Stimulated activated CD8-positive, alpha-beta memory T cell treated with anti-CD3 and anti-CD28 coated beads, Interleukin-12 subunit alpha, Interleukin-12 subunit beta, amount 100 ng/mL, for 4 hours (primary cell): ENCODE results near the gene UBL7.

Experiments used
- DNase-seq: peaks from one replicate; pipeline ENCODE4 v3.0.0-alpha.2; 2020; ENCODE audit warnings: low read depth

Gene UBL7

GRCh38 chr15:74423431-74424257 is 37.3 kb downstream of the UBL7 start:
- DNase-seq: no peak

- DNase-seq: no peak
Measured at GRCh38 chr15:74422652-74423430, 38.1 kb downstream of the UBL7 start.

- DNase-seq: no peak
Measured at GRCh38 chr15:74422265-74422651, 38.7 kb downstream of the UBL7 start.

GRCh38 chr15:74421302-74422245 is 39.4 kb downstream of the UBL7 start:
- no peak for DNase-seq

DNA sequence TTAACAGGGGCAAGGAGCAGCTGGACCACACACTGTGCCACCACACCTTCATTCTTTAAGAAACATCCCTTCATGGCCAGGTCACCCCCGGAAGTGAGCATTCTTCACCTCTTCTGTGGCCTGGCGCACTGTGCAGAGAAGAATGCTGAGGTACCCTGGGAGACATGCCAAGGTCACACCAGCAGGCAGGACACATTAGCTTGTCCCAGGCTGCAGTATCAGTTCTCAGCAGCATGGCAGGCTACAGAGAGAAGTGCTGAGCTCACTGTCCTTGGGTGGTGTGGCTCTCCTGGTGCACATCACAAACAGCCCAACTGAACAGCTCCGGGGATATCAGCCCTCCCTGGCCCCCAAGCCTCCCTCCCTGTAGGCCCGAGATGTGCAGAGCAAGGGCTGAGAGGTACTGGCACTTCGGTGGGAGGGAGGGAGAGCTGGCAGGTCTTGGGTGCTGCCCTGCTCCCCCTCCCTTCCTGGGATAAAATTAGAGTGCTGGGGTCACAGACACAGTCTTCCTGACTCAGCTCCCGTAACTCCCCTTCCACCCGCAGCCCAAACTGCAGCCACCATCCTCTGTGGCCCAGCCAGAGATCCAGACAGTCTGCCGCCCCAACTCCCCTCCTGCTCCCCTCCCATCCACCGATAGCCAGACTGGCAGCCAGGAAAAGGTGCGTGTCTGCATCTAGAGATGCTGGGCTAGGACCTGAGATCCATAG is 40.6 kb downstream of the UBL7 start:
- DNase-seq: no peak

DNA sequence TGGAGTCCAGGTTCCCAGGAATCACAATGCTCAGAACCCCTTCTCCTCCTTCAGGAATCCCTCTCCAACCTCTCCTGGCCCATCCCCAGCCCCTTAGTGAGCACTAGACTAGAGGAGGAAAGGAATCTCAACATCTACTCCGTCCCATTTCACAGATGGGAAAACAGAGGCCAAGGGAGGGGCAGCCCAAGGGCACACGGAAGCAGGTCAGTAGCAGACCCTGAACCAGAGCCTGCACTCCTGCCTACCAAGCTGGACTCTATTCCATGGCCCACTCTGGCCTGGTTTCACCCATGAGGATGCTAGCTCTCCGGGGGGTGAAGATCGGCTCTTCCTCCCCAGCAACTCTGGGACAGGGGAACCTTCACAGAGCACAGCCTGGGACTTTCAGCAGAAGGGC is 41.5 kb downstream of the UBL7 start:
- DNase-seq: no peak

DNA sequence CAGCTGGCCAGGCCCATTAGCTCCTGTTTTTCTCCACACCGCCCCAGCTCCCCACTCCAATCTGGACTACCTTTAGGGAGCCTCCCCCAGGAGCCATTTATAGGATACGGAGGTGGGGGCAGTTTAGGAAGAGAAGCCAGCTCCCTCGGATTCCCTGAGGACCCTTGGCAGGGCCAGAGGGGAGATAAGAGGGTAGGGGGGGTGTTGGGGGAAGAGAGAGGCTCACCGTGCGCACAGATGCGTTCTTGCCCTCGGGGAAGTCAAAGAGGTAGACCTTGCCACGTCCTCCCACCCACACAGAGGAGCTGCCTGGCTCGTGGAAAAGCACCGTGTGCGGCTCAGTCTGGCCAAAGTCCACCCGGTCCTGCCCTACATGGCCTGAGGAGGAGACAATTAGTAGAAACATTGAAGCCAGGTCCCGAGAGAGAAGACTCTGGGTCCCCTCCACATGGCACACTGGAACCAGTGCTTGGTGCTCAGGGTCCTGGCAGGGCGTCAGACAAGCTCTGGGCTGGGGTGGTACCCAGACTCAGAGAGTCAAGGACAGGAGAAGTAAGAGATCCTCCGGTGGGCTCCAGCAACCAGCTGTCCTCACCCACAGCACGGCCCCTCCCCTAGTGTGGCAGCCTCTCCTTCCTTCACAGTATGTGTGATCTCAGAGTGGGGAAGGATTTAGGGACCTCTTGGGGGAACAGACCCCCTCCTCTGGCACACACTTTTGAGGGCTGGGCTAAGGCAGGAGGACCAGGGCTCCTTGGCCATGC is 42.2 kb downstream of the UBL7 start:
- no peak for DNase-seq

GRCh38 chr15:74417670-74418069 is 43.3 kb downstream of the UBL7 start:
- DNase-seq: no peak

DNA sequence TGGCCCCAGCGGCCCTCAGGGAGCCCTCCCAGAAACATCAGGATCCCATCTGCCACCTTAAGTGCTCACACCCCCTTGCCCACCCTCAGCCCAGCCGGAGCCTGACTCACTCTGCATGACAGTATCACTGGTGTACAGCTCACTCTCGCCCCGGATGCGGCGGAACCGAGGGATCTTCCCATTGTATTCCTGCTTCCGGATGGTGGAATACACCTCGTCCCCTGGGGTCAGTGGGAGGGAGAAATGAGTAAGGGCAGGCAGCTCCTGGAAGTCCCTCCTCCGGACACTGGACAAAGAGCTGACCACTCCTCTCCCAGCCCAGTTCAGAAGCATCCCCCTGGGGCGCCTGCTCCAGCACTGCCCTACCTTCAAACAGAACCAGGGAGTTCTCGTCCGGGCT is 43.7 kb downstream of the UBL7 start:
- DNase-seq: no peak

DNA sequence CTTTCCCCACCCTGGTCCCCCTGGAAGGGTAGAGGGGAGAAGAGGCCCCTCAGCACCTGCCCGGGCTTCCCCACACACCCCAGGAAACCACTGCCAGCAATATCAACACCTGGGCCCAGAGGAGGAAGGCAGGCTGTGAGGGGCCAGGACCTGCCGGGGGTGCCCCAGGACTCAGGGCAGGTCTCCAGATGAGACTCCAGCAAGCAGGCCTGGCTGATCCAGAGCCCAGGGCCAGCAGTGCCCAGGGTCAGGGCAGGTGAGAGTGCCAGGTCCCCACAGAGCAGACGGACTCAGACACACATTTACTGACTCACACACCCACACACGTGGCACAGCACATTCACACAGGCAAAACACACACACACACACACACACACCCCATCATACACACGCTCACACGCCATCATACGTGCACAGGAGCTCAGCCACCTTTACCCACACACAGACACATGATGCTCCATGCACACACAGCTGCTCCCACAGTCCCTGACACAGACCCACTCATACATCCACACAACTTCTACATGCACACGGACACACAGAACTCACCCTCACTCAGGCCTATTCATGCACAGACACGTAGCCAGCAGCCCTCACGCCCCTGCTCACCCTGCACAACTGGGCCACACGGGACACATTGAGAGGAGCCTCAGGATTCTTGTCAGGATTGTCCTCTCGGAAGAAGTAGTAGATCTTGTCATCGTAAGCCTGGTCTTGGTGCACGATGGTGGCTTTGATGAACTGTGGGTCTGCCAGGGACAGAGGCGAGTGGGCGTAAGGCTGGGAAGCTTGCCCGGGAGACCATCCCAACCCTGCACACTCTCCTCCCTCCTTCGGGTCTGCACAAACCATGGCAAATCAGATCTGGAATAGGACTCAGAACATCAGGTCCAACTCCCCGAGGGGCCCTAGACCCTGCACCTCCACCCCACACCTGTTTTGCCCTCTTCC is 44.7 kb downstream of the UBL7 start:
- DNase-seq: no peak

- no peak for DNase-seq
Measured at GRCh38 chr15:74414603-74415338, 46.2 kb downstream of the UBL7 start.

DNA sequence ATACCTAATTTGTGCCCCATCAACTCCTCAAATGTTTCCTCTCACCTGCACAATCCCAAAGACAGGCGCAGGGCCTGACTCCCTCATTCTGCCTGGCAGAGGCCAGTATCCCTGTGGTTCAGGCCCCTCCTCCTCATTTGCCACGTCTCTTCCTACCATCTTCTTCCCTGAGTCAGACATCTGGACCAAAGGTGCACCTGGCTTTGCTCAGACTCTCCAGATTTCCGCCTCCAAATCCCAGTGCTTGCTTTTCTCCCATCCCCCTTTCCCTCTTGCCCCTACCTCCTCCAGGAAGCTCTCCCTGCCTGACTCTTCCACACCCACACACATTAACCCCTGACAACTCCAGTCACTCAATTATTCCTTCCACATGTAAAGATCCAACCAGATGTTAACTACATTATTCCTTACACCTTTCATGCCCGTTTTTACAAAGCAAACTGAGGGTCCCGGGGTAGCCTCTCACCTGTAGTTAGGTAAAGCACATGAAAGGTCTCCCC is 46.8 kb downstream of the UBL7 start:
- no peak for DNase-seq

GRCh38 chr15:74413350-74414080 is 47.4 kb downstream of the UBL7 start:
- DNase-seq: no peak

DNA sequence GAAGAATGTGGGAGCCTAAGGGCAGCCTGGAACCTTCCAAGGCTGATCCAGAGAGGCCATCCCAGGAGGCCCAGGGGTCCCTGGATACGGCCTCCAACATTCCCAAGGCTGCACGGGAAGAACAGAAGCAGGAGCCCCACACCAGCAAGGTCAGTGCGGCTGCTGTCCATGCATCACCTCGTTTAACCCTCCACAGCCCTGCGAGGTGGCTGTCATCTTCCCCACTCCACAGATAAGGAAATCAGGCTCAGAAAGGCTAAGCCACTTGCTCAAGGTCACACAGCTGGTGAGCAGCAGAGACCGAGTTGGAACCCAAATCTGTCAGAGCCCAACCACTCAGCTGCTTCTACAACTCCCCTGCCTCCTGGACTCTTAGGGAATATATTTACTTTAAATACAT is 48.8 kb downstream of the UBL7 start:
- no peak for DNase-seq

DNA sequence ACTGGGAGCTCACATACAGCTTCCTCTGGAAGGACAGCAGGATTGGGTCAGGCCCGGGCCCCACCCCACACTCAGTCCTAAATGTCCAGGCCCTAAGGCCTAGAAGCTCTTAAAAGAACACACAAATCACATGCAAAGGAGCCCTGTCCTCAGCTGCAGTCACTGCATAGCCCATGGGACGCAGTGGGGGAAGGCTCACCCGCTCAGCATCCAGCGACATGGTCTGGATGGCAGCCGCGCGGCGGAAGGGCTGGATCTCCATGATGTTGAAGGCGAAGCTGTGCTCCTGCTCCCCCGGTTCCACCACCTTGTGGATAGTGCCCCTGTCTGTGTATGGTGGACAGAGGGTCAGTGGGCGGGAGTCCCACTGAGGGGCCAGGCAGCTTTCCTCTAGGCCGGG is 49.3 kb downstream of the UBL7 start:
- DNase-seq: no peak

DNA sequence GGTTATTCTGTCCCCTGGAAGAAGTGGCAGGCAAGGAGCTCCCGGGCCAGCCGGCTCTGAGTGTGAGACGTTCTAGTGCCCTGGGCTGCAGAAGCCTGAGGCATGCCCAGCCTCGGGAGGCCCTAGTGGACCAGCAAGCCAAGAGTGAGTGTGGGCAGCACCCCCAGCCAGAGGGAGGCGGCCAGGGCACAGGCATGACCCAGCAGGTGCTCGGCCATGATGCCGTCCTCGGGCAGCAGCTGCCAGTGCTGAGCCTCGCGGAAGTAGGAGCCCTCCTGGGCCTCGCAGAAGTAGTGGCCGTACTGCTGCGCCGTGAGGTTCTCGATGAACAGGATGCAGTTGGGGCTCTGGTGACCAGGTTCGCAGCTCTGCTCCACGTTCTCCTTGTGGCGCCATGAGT is 50.5 kb downstream of the UBL7 start:
- DNase-seq: no peak

DNA sequence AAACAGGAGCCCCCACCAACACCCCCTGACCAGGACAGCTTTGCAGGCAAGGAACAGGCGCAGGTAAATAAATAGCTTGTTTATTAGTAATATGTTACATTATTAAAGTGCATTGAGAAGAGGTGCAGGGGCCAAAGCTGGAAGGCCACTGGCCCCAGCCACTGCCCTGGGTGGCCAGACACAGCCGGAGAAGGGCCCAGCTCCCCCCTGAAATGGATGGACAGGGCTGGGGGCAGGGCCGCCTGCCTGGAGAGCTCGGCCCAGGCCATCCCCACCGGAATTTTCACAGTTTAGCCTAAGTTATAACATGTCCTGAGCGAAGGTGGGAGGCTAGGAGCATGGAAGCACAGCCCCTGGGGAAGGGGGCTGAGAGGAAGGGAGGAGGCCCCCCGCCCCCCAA is 51.7 kb downstream of the UBL7 start:
- DNase-seq: no peak

GRCh38 chr15:74408815-74409214 is 52.1 kb downstream of the UBL7 start:
- no peak for DNase-seq
